HG03039 (cell line): ENCODE data around the gene ELL3.
"Not testable (repeated sequence)": the region's sequence is repeated elsewhere in the genome, so short reads cannot be mapped to it uniquely, and the experiment has no call there.

Experiments used
- ATAC-seq: cut with Tn5 transposase; IDR thresholded peaks from one replicate; pipeline ENCODE4 v1.9.1; 2021; ENCODE audit warnings: mild to moderate bottlenecking, moderate library complexity; ENCODE audit not compliant: unreplicated experiment

Gene ELL3

GRCh38 chr15:43791993-43792760 lies 15.4 kb upstream of the ELL3 start, which contains the start of gene SERF2:
Gene SERF2, plus strand, starts transcription at chr15:43792320. Its CDS starts 57 bp downstream, at chr15:43792377.
- ATAC-seq: peak; percentile 89

GRCh38 chr15:43789409-43789808 lies 12.6 kb upstream of the ELL3 start:
- ATAC-seq: no peak

GRCh38 chr15:43779016-43779415 lies 2.2 kb upstream of the ELL3 start:
- ATAC-seq: no peak

GRCh38 chr15:43777267-43777914 lies 625 bp upstream of the ELL3 start:
- ATAC-seq: peak; percentile 45

- ATAC-seq: peak; percentile 50
Measured at GRCh38 chr15:43776101-43776717, 557 bp downstream of the ELL3 start.

GRCh38 chr15:43775411-43775965 lies 1.3 kb downstream of the ELL3 start:
- no peak for ATAC-seq

GRCh38 chr15:43774062-43774461 lies 2.7 kb downstream of the ELL3 start:
- no peak for ATAC-seq

GRCh38 chr15:43772624-43773023 lies 4.1 kb downstream of the ELL3 start:
- ATAC-seq: no peak

GRCh38 chr15:43771816-43772215 lies 5.0 kb downstream of the ELL3 start:
- ATAC-seq: no peak

GRCh38 chr15:43769584-43770228 lies 7.1 kb downstream of the ELL3 start:
- ATAC-seq: no peak

GRCh38 chr15:43763819-43764446 lies 12.8 kb downstream of the ELL3 start:
- ATAC-seq: no peak

GRCh38 chr15:43762824-43763223 lies 13.9 kb downstream of the ELL3 start:
- no peak for ATAC-seq

GRCh38 chr15:43751885-43752284 lies 24.9 kb downstream of the ELL3 start:
- ATAC-seq: no peak

- no peak for ATAC-seq
Measured at GRCh38 chr15:43749690-43750345, 26.9 kb downstream of the ELL3 start.

- no peak for ATAC-seq
Measured at GRCh38 chr15:43748376-43748775, 28.4 kb downstream of the ELL3 start.

- peak; percentile 4 for ATAC-seq
Measured at GRCh38 chr15:43746903-43747309, 29.9 kb downstream of the ELL3 start.

GRCh38 chr15:43746245-43746902 lies 30.4 kb downstream of the ELL3 start, which contains the start of gene PDIA3:
Gene PDIA3, plus strand, starts transcription at chr15:43746438. Its CDS starts 102 bp downstream, at chr15:43746540.
- peak; percentile 80 for ATAC-seq

GRCh38 chr15:43735416-43735815 lies 41.4 kb downstream of the ELL3 start:
- ATAC-seq: peak; percentile 35

- ATAC-seq: not testable (repeated sequence)
Measured at GRCh38 chr15:43728053-43728725, 48.6 kb downstream of the ELL3 start.
